Skeletal muscle cell (primary cell): Measurements from ENCODE around the gene NRG3.
"Not testable (repeated sequence)": the region's sequence is repeated elsewhere in the genome, so short reads cannot be mapped to it uniquely, and the experiment has no call there.

Experiments used
- DNase-seq: peaks from one replicate; pipeline ENCODE4 v3.0.0-alpha.2; 2010; ENCODE audit warnings: low read depth
- H3K4me3 ChIP-seq: 2 replicates; pipeline ENCODE4 v1.5.1; 2011; ENCODE audit warnings: low read depth, mild to moderate bottlenecking, control low read depth, low read length, moderate library complexity

Gene NRG3

GRCh38 chr10:82576093-82576492 is 701.1 kb downstream of the NRG3 start:
- DNase-seq: no peak
- H3K4me3 ChIP-seq: no peak overlapping the region

GRCh38 chr10:82581940-82582339 is 706.9 kb downstream of the NRG3 start:
- no peak overlapping the region for H3K4me3 ChIP-seq
- no peak for DNase-seq

GRCh38 chr10:82591421-82591820 is 716.4 kb downstream of the NRG3 start:
- DNase-seq: no peak
- no peak overlapping the region for H3K4me3 ChIP-seq

GRCh38 chr10:82597840-82598239 is 722.8 kb downstream of the NRG3 start:
- H3K4me3 ChIP-seq: no peak overlapping the region
- no peak for DNase-seq

GRCh38 chr10:82609845-82610244 is 734.9 kb downstream of the NRG3 start:
- DNase-seq: no peak
- H3K4me3 ChIP-seq: no peak overlapping the region

- H3K4me3 ChIP-seq: no peak overlapping the region
- no peak for DNase-seq
Observed at GRCh38 chr10:82618007-82618406, 743.0 kb downstream of the NRG3 start.

GRCh38 chr10:82621680-82622079 is 746.7 kb downstream of the NRG3 start:
- no peak overlapping the region for H3K4me3 ChIP-seq
- DNase-seq: no peak

GRCh38 chr10:82622479-82622878 is 747.5 kb downstream of the NRG3 start:
- H3K4me3 ChIP-seq: no peak overlapping the region
- no peak for DNase-seq

- no peak for DNase-seq
- H3K4me3 ChIP-seq: no peak overlapping the region
Observed at GRCh38 chr10:82625512-82626189, 750.7 kb downstream of the NRG3 start.

GRCh38 chr10:82628373-82628772 is 753.4 kb downstream of the NRG3 start:
- H3K4me3 ChIP-seq: no peak overlapping the region
- no peak for DNase-seq

GRCh38 chr10:82643076-82643475 is 768.1 kb downstream of the NRG3 start:
- H3K4me3 ChIP-seq: no peak overlapping the region
- no peak for DNase-seq

GRCh38 chr10:82643601-82644000 is 768.6 kb downstream of the NRG3 start:
- no peak overlapping the region for H3K4me3 ChIP-seq
- DNase-seq: no peak

- DNase-seq: no peak
- no peak overlapping the region for H3K4me3 ChIP-seq
Observed at GRCh38 chr10:82645221-82645620, 770.2 kb downstream of the NRG3 start.

- no peak for DNase-seq
- H3K4me3 ChIP-seq: no peak overlapping the region
Observed at GRCh38 chr10:82653244-82654155, 778.5 kb downstream of the NRG3 start.

GRCh38 chr10:82660205-82660604 is 785.2 kb downstream of the NRG3 start:
- H3K4me3 ChIP-seq: no peak overlapping the region
- no peak for DNase-seq

GRCh38 chr10:82660986-82661385 is 786.0 kb downstream of the NRG3 start:
- no peak for DNase-seq
- H3K4me3 ChIP-seq: no peak overlapping the region

- DNase-seq: no peak
- no peak overlapping the region for H3K4me3 ChIP-seq
Observed at GRCh38 chr10:82661701-82662100, 786.7 kb downstream of the NRG3 start.

- no peak overlapping the region for H3K4me3 ChIP-seq
- DNase-seq: peak; percentile 41
Observed at GRCh38 chr10:82668221-82668895, 793.4 kb downstream of the NRG3 start.

- DNase-seq: no peak
- H3K4me3 ChIP-seq: no peak overlapping the region
Observed at GRCh38 chr10:82674036-82674435, 799.0 kb downstream of the NRG3 start.

- H3K4me3 ChIP-seq, DNase-seq: not testable (repeated sequence)
Observed at GRCh38 chr10:82677932-82678331, 802.9 kb downstream of the NRG3 start.
